ENCODE results near the gene VGF. TPM values are rescaled to one million over a fixed set of nuclear protein-coding genes. Genes with fewer than 3 reads are reported as not detected.
A peak's percentile ranks its signal among the peaks of the same experiment; 100 is the strongest.
"Not testable (repeated sequence)": the region's sequence is repeated elsewhere in the genome, so short reads cannot be mapped to it uniquely, and the experiment has no call there.

VGF gene
- polyA plus RNA-seq, 4 donors: 0.32 to 0.49 TPM; not detected in 2

GRCh38 chr7:101114492-101114891, 50.9 kb downstream of the VGF start:
- no peak overlapping the region for H3K4me3 ChIP-seq (ENCODE audit: low read depth in 1 of 3, low read length in 3 of 3)
- no peaks in the 10 kb centered on the region for H3K36me3 ChIP-seq (ENCODE audit: control insufficient read depth in 3 of 3, insufficient read depth in 2 of 3, low read depth in 1 of 3, low read length in 3 of 3)
- WGBS, 3 donors: 46 to 60% (median 58%) methylated on average over 8 of the region's 8 CpGs
- DNase-seq (no peak), FAIRE-seq (no peak)
- H3K9me3 ChIP-seq (ENCODE audit: control insufficient read depth in 2 of 2, insufficient read depth in 1 of 2, low read depth in 1 of 2, low read length in 1 of 2): no peaks in the 10 kb centered on the region
- peaks cover 0 to under 1% (median 0%) of the 10 kb centered on the region in 3 donors for H3K27me3 ChIP-seq (ENCODE audit: control insufficient read depth in 3 of 3, insufficient read depth in 3 of 3, low read length in 3 of 3)
- no peaks in the 10 kb centered on the region for H3K4me1 ChIP-seq (ENCODE audit: control insufficient read depth in 3 of 3, insufficient read depth in 2 of 3, low read depth in 1 of 3, low read length in 2 of 3)
- no peak overlapping the region for H3K27ac ChIP-seq (ENCODE audit: low read depth in 1 of 3, low read length in 2 of 3)

- Histone ChIP-seq H3K4me3 (ENCODE audit: low read depth in 1 of 3, low read length in 3 of 3) (no peak overlapping the region), H3K27ac (ENCODE audit: low read depth in 1 of 3, low read length in 2 of 3) (no peak overlapping the region), H3K9me3 (ENCODE audit: control insufficient read depth in 2 of 2, insufficient read depth in 1 of 2, low read depth in 1 of 2, low read length in 1 of 2) (no peaks in the 10 kb centered on the region), H3K36me3 (ENCODE audit: control insufficient read depth in 3 of 3, insufficient read depth in 2 of 3, low read depth in 1 of 3, low read length in 3 of 3) (no peaks in the 10 kb centered on the region), H3K27me3 (ENCODE audit: control insufficient read depth in 3 of 3, insufficient read depth in 3 of 3, low read length in 3 of 3) (no peaks in the 10 kb centered on the region), H3K4me1 (ENCODE audit: control insufficient read depth in 3 of 3, insufficient read depth in 2 of 3, low read depth in 1 of 3, low read length in 2 of 3) (no peaks in the 10 kb centered on the region)
- FAIRE-seq: no peak
- no peak for DNase-seq
- WGBS, 3 donors: 73 to 84% (median 77%) methylated on average over 11 of the region's 11 CpGs
Measured at GRCh38 chr7:101113836-101114235, 51.5 kb downstream of the VGF start.

- not testable (repeated sequence) for H3K9me3 ChIP-seq (ENCODE audit: control insufficient read depth in 2 of 2, insufficient read depth in 1 of 2, low read depth in 1 of 2, low read length in 1 of 2); H3K27me3 ChIP-seq (ENCODE audit: control insufficient read depth in 3 of 3, insufficient read depth in 3 of 3, low read length in 3 of 3); H3K4me3 ChIP-seq (ENCODE audit: low read depth in 1 of 3, low read length in 3 of 3); H3K4me1 ChIP-seq (ENCODE audit: control insufficient read depth in 3 of 3, insufficient read depth in 2 of 3, low read depth in 1 of 3, low read length in 2 of 3); H3K36me3 ChIP-seq (ENCODE audit: control insufficient read depth in 3 of 3, insufficient read depth in 2 of 3, low read depth in 1 of 3, low read length in 3 of 3); FAIRE-seq; DNase-seq
- 95 to 97% (median 96%) methylated on average over 7 of the region's 7 CpGs for WGBS, 3 donors
- H3K27ac ChIP-seq (ENCODE audit: low read depth in 1 of 3, low read length in 2 of 3): peak overlapping the region in 1 of 3 donors; percentile 27
Measured at GRCh38 chr7:101113140-101113539, 52.2 kb downstream of the VGF start.

Other genes starting within 250 kb of the VGF start
- gene MUC3A, start 216.0 kb downstream of the VGF start, polyA plus RNA-seq: 100 to 1,000 TPM in 2 of 4 donors, 10 to 100 TPM in 2; 49.6 to 242 (median 104) TPM
- gene MUC12, start 196.0 kb downstream of the VGF start, polyA plus RNA-seq: 10 to 100 TPM in 3 of 4 donors, 1 to 10 TPM in 1; 2.6 to 31.8 (median 17.0) TPM
- 100 to 1,000 TPM in 1 of 4 donors, 10 to 100 TPM in 3; 16.1 to 243 (median 23.7) TPM for gene MUC17, start 145.5 kb downstream of the VGF start, polyA plus RNA-seq
- gene TRIM56, start 80.1 kb downstream of the VGF start, polyA plus RNA-seq: 10 to 100 TPM in 2 of 4 donors, 1 to 10 TPM in 2; 7.6 to 24.9 (median 12.5) TPM
- gene SERPINE1, start 38.5 kb downstream of the VGF start, polyA plus RNA-seq: 10 to 100 TPM in 1 of 4 donors, 1 to 10 TPM in 2, under 1 TPM in 1; 0.80 to 35.4 (median 2.7) TPM
- gene AP1S1, start 11.1 kb downstream of the VGF start, polyA plus RNA-seq: 100 to 1,000 TPM in 1 of 4 donors, 10 to 100 TPM in 3; 62.7 to 134 (median 87.3) TPM
- gene NAT16, start 14.7 kb upstream of the VGF start, polyA plus RNA-seq: under 1 TPM in 2 of 4 donors, not detected in 2; 0.04 to 0.10 TPM
- 10 to 100 TPM; 15.4 to 69.3 (median 61.1) TPM for gene MOGAT3, start 35.5 kb upstream of the VGF start, polyA plus RNA-seq
- gene PLOD3, start 52.0 kb upstream of the VGF start, polyA plus RNA-seq: 10 to 100 TPM; 54.5 to 67.0 (median 58.8) TPM
- 100 to 1,000 TPM in 3 of 4 donors, 10 to 100 TPM in 1; 68.1 to 240 (median 163) TPM for gene ZNHIT1, start 52.6 kb upstream of the VGF start, polyA plus RNA-seq
- 100 to 1,000 TPM in 3 of 4 donors, 10 to 100 TPM in 1; 47.1 to 315 (median 308) TPM for gene CLDN15, start 72.2 kb upstream of the VGF start, polyA plus RNA-seq
- gene FIS1, start 79.5 kb upstream of the VGF start, polyA plus RNA-seq: 100 to 1,000 TPM; 136 to 319 (median 242) TPM
- 10 to 100 TPM in 2 of 4 donors, 1 to 10 TPM in 2; 2.2 to 17.6 (median 8.3) TPM for gene IFT22, start 156.2 kb upstream of the VGF start, polyA plus RNA-seq
- under 1 TPM in 2 of 4 donors, not detected in 2; 0.10 to 0.12 TPM for gene COL26A1, start 197.3 kb upstream of the VGF start, polyA plus RNA-seq